ENCODE data around the gene DDX10. TPM values are rescaled to one million over a fixed set of nuclear protein-coding genes. Genes with fewer than 3 reads are reported as not detected.

Gene DDX10
- total and polyA plus RNA-seq, 8 donors, result 11.6 to 22.6 (median 17.6) TPM

- no peaks in the 10 kb centered on the region for H3K9me3 ChIP-seq
- H3K27ac ChIP-seq, result no peak overlapping the region
- H3K4me1 ChIP-seq, result no peaks in the 10 kb centered on the region
- intact Hi-C loops (cut with DNase I; ENCODE audit: low total_unique reads), result no loop called here
- WGBS, 5 donors, result 44 to 76% (median 51%) methylated on average over 2 of the region's 2 CpGs
- no peaks in the 10 kb centered on the region for H3K27me3 ChIP-seq
- DNase-seq, result no peak
- TF ChIP-seq POLR2A (IDR thresholded peaks at IDR 0.05), result no peak
- TF ChIP-seq, protein P1, sequence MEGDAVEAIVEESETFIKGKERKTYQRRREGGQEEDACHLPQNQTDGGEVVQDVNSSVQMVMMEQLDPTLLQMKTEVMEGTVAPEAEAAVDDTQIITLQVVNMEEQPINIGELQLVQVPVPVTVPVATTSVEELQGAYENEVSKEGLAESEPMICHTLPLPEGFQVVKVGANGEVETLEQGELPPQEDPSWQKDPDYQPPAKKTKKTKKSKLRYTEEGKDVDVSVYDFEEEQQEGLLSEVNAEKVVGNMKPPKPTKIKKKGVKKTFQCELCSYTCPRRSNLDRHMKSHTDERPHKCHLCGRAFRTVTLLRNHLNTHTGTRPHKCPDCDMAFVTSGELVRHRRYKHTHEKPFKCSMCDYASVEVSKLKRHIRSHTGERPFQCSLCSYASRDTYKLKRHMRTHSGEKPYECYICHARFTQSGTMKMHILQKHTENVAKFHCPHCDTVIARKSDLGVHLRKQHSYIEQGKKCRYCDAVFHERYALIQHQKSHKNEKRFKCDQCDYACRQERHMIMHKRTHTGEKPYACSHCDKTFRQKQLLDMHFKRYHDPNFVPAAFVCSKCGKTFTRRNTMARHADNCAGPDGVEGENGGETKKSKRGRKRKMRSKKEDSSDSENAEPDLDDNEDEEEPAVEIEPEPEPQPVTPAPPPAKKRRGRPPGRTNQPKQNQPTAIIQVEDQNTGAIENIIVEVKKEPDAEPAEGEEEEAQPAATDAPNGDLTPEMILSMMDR (IDR thresholded peaks at IDR 0.05), result no peak
- no peak for TF ChIP-seq POLR2AphosphoS5 (IDR thresholded peaks at IDR 0.05)
- TF ChIP-seq EP300 (IDR thresholded peaks at IDR 0.05), result no peak
- no peak overlapping the region for H3K4me3 ChIP-seq
- no peaks in the 10 kb centered on the region for H3K36me3 ChIP-seq
Observed at GRCh38 chr11:108886660-108887009, 221.8 kb downstream of the DDX10 start.

DNA sequence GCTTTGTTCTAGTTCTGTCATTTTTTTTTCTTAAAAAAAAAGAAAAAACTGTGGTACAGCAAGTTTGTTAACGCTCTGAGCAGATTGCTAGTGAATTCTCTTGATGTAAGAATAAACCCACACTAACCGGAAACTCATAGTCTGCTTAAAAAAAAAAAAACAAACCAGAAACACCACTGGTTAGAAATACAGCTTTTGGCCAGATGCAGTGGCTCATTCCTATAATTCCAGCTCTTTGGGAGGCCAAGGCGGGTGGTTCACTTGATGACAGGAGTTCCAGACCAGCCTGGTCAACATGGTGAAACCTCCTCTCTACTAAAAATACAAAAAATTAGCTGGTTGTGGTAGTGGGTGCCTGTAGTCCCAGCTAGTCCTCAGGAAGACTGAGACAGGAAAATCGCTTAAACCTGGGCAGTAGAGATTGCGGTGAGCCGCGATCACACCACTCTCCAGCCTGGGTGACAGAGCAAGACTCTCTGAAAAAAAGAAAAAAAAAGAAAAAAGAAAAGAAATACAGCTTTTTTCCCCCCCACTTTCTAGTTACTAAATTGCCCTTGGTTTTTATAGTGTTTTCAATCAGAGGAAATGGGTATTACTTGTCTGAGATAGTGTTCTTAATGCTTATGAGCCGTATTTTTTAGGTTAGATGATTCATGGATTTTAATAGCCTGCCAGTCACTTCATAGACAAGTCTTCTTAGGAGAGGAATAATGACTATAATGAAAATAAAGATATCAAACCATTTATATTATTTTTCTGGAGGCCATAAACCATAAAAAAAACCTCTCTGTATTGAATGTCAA, 222.8 kb downstream of the DDX10 start:
- no peak overlapping the region for H3K27ac ChIP-seq
- TF ChIP-seq POLR2A (IDR thresholded peaks at IDR 0.05) (no peak), EP300 (IDR thresholded peaks at IDR 0.05) (no peak), POLR2AphosphoS5 (IDR thresholded peaks at IDR 0.05) (no peak)
- TF ChIP-seq, protein P1 (IDR thresholded peaks at IDR 0.05), result no peak

GRCh38 chr11:108890482-108891105, 225.7 kb downstream of the DDX10 start:
- TF ChIP-seq POLR2A (IDR thresholded peaks at IDR 0.05), result no peak
- Histone ChIP-seq H3K36me3 (no peaks in the 10 kb centered on the region), H3K9me3 (no peaks in the 10 kb centered on the region), H3K4me3 (no peak overlapping the region), H3K27me3 (no peaks in the 10 kb centered on the region), H3K27ac (no peak overlapping the region), H3K4me1 (peaks cover 0 to 2% (median under 1%) of the 10 kb centered on the region in 4 donors)
- DNase-seq, result no peak
- WGBS, 5 donors, result 79 to 86% (median 85%) methylated on average over 5 of the region's 5 CpGs
- intact Hi-C loops (cut with DNase I; ENCODE audit: low total_unique reads), result no loop called here

More for the DNA sequence above, 222.8 kb downstream of the DDX10 start:
- WGBS, 5 donors, result 89 to 93% (median 90%) methylated on average over 8 of the region's 8 CpGs
- Histone ChIP-seq H3K27me3 (no peaks in the 10 kb centered on the region), H3K9me3 (no peaks in the 10 kb centered on the region), H3K4me1 (no peaks in the 10 kb centered on the region), H3K36me3 (no peaks in the 10 kb centered on the region), H3K4me3 (no peak overlapping the region)
- intact Hi-C loops (cut with DNase I; ENCODE audit: low total_unique reads), result no loop called here
- no peak for DNase-seq

GRCh38 chr11:108891143-108891542, 226.3 kb downstream of the DDX10 start:
- WGBS, 5 donors, result 85 to 96% (median 92%) methylated on average over 2 of the region's 2 CpGs
- no peak for DNase-seq
- H3K36me3 ChIP-seq, result no peaks in the 10 kb centered on the region
- H3K27me3 ChIP-seq, result no peaks in the 10 kb centered on the region
- no peak overlapping the region for H3K4me3 ChIP-seq
- TF ChIP-seq, protein P1 (IDR thresholded peaks at IDR 0.05), result no peak
- no peak for TF ChIP-seq EP300 (IDR thresholded peaks at IDR 0.05)
- TF ChIP-seq POLR2A (IDR thresholded peaks at IDR 0.05), result no peak
- TF ChIP-seq POLR2AphosphoS5 (IDR thresholded peaks at IDR 0.05), result no peak
- intact Hi-C loops (cut with DNase I; ENCODE audit: low total_unique reads), result no loop called here
- H3K4me1 ChIP-seq, result peaks cover 0 to 8% (median 3%) of the 10 kb centered on the region in 4 donors
- no peak overlapping the region for H3K27ac ChIP-seq
- H3K9me3 ChIP-seq, result no peaks in the 10 kb centered on the region
